ENCODE data around the gene SLC36A2. TPM values are rescaled to one million over a fixed set of nuclear protein-coding genes. Genes with fewer than 3 reads are reported as not detected.

Gene SLC36A2
- total RNA-seq, 4 donors from 2014 or later, result 0.19 to 0.85 TPM; not detected in 2

- TF ChIP-seq CTCF (IDR thresholded peaks at IDR 0.05; ENCODE audit: low read depth), result no peak
Observed at GRCh38 chr5:151328734-151329133, 18.6 kb downstream of the SLC36A2 start.

- TF ChIP-seq CTCF (IDR thresholded peaks at IDR 0.05; ENCODE audit: low read depth), result no peak
Observed at GRCh38 chr5:151327585-151327984, 19.8 kb downstream of the SLC36A2 start.

GRCh38 chr5:151326266-151326665, 21.1 kb downstream of the SLC36A2 start:
- TF ChIP-seq CTCF (IDR thresholded peaks at IDR 0.05; ENCODE audit: low read depth), result no peak

GRCh38 chr5:151320481-151320880, 26.9 kb downstream of the SLC36A2 start:
- TF ChIP-seq CTCF (IDR thresholded peaks at IDR 0.05; ENCODE audit: low read depth), result no peak

GRCh38 chr5:151318850-151319732, 28.3 kb downstream of the SLC36A2 start:
- no peak for TF ChIP-seq CTCF (IDR thresholded peaks at IDR 0.05; ENCODE audit: low read depth)

GRCh38 chr5:151317871-151318270, 29.5 kb downstream of the SLC36A2 start:
- TF ChIP-seq CTCF (IDR thresholded peaks at IDR 0.05; ENCODE audit: low read depth), result no peak

GRCh38 chr5:151315998-151316597, 31.3 kb downstream of the SLC36A2 start:
- no peak for TF ChIP-seq CTCF (IDR thresholded peaks at IDR 0.05; ENCODE audit: low read depth)

Data from subcutaneous adipose tissue (tissue), 4 donors.